ENCODE measurements around the gene PPIB.
"Not testable (repeated sequence)": the region's sequence is repeated elsewhere in the genome, so short reads cannot be mapped to it uniquely, and the experiment has no call there.

The PPIB gene

DNA sequence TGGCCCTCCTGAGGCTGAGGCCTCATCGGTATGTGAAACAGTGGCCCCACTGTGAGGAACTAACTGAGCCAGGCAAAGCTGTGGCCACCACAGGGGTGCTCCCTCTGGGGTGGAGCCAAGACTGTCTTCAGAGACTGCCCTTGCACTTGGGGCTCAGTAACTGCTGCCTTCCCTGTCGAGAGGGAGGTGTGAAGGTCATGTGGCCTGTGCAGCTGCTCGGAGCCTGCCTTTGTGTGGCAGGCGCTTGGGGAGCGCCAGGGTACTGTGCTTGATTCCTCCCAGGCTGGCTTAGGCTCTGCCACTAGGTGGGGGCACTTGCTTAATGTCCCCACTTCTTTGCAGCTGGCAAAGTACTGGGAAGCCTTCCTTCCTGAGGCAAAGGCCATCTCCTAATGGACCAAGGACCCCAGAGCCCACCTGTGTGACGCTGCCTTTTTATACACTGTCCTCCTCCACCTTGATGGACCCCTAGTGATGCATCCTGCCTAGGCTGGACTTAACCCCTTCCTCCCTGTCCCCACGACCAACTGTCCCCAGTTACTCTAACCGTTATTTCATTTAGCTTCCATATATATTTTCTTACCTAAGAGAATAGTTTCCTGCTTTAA, 25.5 kb downstream of the PPIB start:
- DNase-seq: no peak

DNA sequence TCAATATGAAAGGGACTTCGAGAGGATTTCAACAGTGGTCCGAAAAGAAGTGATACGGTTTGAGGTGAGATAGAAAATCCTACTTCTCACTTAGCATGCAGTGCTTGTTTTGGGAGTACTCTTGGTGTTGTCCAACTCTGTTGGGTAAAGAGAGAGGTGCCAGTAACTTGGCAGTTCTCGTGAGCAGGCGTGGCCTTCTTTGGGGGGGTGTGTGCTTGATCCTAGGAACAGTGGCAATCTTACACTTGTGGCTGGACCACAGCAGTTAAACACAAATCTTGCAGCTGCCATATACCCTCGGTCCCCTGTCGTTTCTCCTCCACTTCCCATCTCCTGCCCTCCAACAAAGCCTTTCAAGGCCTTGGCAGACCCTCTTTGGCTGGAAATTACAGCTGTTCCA, 26.5 kb downstream of the PPIB start:
- DNase-seq: no peak

DNA sequence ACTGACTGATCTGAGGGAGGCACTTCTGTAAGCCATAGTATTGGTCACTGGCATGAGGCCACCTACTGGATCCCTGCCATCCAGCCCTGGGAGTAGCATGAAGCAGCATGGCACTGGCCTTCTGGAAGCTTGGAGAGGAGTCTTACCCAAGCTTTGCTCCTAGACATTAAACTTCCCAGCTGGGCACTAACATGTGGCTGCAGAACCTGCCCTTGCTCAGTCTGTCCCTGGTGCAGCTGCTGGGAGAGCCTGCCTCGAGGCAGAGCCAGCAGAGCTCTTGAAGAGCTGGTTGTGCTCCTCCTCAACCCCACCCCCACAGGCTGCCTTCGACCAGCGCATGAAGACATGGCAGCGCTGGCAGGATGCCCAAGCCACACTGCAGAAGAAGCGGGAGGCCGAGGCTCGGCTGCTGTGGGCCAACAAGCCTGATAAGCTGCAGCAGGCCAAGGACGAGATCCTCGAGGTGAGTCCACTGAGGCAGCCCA, 28.4 kb downstream of the PPIB start:
- DNase-seq: no peak

GRCh38 chr15:64133623-64134344, 29.0 kb downstream of the PPIB start:
- DNase-seq: no peak

- no peak for DNase-seq
Observed at GRCh38 chr15:64132217-64132616, 30.6 kb downstream of the PPIB start.

- no peak for DNase-seq
Observed at GRCh38 chr15:64131547-64131946, 31.3 kb downstream of the PPIB start.

DNA sequence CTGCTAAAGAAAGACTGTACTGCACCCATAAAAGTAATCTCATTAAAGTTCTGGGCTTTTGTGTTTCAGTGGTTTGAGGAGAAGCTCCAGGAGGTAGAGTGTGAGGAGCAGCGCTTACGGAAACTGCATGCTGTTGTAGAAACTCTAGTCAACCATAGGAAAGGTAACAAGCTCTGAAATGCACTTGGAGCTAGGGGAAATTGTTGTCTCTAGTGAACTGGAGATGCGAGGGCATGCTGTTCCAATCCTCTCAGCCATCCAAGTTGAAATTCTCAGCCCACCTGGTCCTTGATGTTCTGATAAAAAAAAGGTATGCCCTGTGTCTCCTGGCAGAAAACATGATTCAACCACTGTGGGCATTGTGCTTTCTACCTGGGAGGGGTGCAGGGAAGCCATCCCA, 32.7 kb downstream of the PPIB start:
- DNase-seq: no peak

DNA sequence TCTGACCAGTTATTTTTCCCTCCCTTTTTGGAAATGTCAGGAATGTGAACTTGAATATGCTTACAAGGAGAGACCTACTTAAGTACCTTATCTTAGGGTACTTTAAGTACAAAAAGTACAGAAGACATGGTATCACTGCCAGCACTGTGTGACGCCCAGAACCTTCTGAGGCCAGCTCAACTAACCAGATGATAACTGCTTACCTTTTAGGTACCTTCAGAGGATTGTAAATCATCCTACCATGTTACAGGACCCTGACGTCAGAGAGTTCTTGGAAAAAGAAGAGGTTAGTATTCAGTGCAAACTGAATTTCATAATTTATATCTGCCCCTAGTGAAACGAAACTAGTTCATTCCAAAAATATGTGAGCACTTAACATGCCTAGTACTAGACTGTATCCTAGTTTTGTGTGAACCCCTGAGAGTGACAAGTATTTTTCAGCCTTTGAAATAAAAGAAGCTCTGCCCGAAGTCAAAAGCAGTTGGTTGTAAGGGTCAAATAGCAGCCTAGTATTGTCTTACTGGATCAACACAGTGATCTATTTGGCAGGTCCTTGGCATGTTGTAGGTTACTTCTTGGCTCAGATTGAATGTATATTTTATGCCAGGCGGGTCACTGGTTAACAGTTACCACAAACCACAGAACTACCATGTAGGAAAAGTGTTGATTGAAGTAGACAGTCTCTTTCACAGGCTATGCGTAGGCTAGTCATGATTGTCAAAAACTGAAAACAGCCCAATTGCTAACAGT, 35.1 kb downstream of the PPIB start:
- no peak for DNase-seq

DNA sequence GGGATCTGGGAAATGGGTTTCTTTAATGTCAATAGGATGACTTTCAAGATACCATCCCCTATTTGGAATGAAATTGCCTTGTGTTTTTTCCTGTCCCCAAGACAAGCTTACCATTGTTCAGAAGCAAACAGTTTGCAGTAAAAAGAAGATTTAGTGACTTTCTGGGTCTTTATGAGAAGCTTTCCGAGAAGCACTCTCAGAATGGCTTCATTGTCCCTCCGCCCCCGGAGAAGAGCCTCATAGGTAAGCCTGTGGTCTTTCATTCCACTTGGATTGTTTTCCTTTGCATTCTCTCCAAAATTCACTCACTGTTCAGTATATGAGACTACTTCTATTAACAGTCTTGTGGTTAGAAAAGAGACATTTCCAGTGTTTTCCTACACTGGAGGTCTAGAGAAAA, 36.8 kb downstream of the PPIB start:
- DNase-seq: no peak

DNA sequence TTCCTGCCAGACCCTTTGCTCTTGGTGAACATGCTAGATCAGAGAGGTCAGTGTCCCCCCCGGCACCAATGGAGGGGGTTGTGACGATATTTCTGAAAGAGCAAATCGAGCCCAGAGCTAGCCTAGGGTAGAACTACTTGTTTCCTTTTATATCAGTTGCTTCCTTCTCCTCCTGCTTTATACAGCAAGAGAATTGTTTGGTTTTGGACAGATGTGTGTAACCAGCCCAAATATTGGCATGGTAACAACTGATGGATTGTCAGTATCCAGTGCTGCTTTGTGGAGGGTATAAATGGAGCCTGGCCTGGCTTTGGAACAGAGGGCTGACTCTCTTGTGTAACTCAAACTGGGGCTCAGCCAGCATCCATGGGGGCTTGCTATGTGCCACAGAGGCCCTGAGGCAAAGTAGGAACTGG, 39.9 kb downstream of the PPIB start:
- DNase-seq: no peak

DNA sequence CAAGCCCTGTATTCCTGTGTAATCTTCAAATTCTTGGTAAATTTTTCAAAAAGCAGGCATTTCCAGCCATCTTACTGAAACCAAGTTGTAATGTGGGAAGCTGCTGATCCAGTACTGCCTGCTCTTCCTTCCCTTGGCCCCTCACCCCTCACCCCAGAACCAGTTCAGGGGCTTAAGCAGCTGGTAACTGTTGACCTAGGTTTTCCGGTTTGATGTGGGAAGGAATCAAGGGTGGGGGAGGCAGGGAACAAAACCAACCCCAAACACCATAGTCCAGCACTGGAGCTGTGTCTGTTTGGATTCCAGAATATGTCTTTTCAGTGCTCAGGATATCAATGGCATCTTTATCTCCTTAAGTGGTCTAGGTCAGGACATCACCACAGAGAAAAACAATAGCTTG, 40.4 kb downstream of the PPIB start:
- DNase-seq: no peak

- DNase-seq: no peak
Observed at GRCh38 chr15:64121614-64122013, 41.2 kb downstream of the PPIB start.

DNA sequence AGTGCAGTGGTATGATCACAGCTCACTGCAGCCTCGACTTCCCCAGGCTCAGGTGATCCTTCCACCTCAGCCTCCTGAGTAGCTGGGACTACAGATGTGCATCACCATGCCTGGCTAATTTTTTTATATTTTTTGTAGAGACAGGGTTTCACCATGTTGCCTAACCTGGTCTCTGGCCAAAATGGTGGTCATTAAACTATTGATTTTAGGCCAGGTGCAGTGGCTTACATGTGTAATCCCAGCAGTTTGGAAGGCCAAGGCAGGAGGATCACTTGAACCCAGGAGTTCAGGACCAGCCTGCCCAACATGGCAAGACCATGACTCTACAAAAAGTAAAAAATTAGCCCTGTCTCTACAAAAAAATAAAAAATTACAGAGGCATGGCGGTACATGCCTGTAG, 42.5 kb downstream of the PPIB start:
- not testable (repeated sequence) for DNase-seq

- DNase-seq: no peak
Observed at GRCh38 chr15:64117759-64118487, 44.9 kb downstream of the PPIB start.

DNA sequence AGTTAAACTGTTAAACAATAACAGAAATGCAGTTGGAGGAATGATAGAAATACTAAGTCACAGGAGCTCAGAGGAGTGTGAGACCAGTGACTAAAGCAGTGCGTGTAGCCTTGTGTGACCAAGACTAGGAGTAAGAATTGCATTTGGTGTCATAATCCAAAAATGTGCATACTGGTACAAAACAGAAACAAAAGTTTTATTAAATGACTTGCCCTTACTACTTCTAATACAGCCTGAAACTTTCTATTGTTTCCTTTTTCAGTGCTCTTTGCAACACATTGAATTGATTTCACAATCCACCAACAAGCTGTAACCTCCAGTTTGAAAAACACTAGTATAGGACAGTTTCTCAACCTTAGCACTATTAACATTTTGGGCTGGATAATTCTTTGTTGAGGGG, 49.9 kb downstream of the PPIB start:
- no peak for DNase-seq

DNA sequence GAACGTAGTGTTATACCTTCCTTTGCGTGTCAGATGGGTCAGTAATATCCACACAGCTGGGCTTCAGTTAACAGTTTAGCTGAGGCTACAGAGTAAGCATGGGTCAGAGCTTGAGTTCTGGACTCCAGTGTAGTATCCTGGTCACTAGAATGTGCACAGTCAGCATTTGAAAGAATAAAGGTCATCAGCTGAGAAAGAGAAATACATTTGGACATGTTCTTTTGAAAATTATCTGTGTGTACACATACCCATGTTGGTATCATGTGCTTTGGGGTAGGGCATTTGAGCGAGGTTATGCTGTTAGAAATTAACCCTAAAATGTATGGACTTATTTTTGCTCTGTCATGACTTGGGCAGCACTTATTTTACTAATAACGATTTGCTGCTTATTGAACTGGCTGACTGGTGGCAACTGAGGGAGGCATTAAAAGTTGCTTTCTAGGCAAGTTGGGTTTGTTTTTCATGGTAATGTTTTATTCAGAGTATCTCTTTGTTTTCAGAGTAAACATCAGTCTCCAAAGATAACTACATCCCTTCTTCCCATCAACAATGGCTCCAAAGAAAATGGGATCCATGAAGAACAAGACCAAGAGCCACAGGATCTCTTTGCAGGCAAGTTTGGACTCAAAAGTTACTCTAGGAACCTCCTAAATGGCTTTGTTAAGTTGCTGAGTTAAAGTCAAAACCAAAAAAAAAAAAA, 50.6 kb downstream of the PPIB start:
- no peak for DNase-seq

DNA sequence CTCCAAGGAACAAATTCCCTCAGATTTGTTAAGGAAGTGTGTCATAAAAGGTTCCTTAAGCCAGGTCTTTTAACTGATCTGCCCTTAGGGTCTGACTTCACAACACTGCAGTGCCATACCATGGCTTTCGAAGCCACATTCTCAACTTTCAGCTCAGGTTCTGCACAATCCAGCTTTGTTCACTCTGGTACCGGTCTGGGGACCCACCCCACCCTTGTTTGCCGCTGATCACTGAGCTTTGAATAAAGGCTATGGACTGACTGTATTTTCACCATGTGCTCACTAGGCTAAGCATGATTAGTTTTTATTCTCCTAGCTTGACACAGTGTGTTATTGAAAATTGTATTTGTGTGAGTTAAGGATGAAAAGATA, 51.2 kb downstream of the PPIB start:
- DNase-seq: no peak

- no peak for DNase-seq
Observed at GRCh38 chr15:64110950-64111678, 51.7 kb downstream of the PPIB start.

GRCh38 chr15:64110108-64110701, 52.6 kb downstream of the PPIB start:
- DNase-seq: not testable (repeated sequence)

GRCh38 chr15:64107337-64107736, 55.5 kb downstream of the PPIB start:
- DNase-seq: no peak

Data from right forelimb (tissue), 1 donor.